ENCODE results near the gene ELMO1. TPM values are rescaled to one million over a fixed set of nuclear protein-coding genes. Genes with fewer than 3 reads are reported as not detected.

ELMO1 gene
- total RNA-seq, 4 donors from 2014 or later: 58.7 to 293 (median 81.0) TPM

DNA sequence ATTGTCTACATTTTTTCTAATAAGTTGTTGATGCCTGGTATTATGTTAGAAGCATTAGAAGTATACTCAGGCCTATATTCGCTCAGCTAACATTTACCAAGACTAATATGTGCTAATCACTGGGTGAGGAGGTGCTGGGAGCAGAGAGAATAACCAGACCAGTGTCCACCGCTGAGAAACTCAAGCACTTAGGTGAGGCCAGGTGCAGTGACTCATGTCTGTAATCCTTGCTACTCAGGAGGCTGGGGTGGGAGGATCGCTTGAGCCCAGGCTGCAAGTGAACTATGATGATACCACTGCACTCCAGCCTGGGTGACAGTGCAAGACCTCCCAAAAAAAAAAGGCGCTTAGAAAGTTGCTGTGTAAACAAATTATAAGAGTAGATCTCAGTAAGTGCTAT, 542.2 kb downstream of the ELMO1 start:
- DNase-seq (ENCODE audit: low spot score) (no peak), ATAC-seq (ENCODE audit: low FRiP score) (no peak)
- TF ChIP-seq, protein P1, sequence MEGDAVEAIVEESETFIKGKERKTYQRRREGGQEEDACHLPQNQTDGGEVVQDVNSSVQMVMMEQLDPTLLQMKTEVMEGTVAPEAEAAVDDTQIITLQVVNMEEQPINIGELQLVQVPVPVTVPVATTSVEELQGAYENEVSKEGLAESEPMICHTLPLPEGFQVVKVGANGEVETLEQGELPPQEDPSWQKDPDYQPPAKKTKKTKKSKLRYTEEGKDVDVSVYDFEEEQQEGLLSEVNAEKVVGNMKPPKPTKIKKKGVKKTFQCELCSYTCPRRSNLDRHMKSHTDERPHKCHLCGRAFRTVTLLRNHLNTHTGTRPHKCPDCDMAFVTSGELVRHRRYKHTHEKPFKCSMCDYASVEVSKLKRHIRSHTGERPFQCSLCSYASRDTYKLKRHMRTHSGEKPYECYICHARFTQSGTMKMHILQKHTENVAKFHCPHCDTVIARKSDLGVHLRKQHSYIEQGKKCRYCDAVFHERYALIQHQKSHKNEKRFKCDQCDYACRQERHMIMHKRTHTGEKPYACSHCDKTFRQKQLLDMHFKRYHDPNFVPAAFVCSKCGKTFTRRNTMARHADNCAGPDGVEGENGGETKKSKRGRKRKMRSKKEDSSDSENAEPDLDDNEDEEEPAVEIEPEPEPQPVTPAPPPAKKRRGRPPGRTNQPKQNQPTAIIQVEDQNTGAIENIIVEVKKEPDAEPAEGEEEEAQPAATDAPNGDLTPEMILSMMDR (IDR thresholded peaks at IDR 0.05): no peak

- TF ChIP-seq, protein P1 (IDR thresholded peaks at IDR 0.05): no peak
These were observed 542.8 kb downstream of the ELMO1 start for GRCh38 chr7:36905841-36906240.

GRCh38 chr7:36904802-36905201, 543.9 kb downstream of the ELMO1 start:
- DNase-seq (ENCODE audit: low spot score) (no peak), ATAC-seq (ENCODE audit: low FRiP score) (no peak)
- TF ChIP-seq, protein P1 (IDR thresholded peaks at IDR 0.05): no peak

More at GRCh38 chr7:36905841-36906240, 542.8 kb downstream of the ELMO1 start:
- ATAC-seq (ENCODE audit: low FRiP score) (no peak), DNase-seq (ENCODE audit: low spot score) (no peak)

- TF ChIP-seq, protein P1 (IDR thresholded peaks at IDR 0.05): no peak
- DNase-seq (ENCODE audit: low spot score) (no peak), ATAC-seq (ENCODE audit: low FRiP score) (no peak)
These were observed 544.6 kb downstream of the ELMO1 start for GRCh38 chr7:36904101-36904500.

- no peak for ATAC-seq (ENCODE audit: low FRiP score)
- TF ChIP-seq, protein P1 (IDR thresholded peaks at IDR 0.05): no peak
- DNase-seq (ENCODE audit: low spot score): no peak
These were observed 547.5 kb downstream of the ELMO1 start for GRCh38 chr7:36900988-36901710.

GRCh38 chr7:36898186-36898585, 550.5 kb downstream of the ELMO1 start:
- ATAC-seq (ENCODE audit: low FRiP score) (no peak), DNase-seq (ENCODE audit: low spot score) (no peak)
- TF ChIP-seq, protein P1 (IDR thresholded peaks at IDR 0.05): no peak

DNA sequence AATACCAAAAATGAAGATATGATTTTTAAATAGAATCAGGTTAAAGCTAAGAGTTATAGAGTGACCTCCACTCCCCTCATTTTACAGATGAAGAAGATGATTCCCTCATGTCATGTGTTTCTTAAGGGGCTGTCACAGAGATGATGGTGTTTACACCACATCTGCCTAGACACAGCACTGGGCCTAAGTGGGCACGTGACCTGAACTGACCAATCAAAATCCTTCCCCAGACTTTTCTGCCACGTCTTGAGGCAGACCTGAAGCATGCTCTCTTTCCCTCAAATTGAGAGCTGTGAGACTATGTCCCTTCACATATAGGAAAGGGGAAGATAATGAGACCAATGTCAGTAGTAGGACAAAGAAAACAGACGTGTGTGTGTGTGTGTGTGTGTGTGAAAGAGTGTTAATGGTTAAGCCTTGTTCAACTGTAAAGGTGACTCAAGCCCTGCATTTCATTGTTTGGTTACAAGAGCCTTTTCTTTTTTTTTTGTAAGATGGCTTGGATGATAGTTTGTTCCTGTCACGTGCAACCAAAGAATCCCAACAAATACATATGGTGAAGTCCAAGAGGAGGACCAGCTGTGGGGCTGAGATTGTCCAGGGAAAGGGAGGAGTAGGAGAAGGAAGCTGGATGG, 551.6 kb downstream of the ELMO1 start:
- ATAC-seq (ENCODE audit: low FRiP score): no peak
- no peak for DNase-seq (ENCODE audit: low spot score)
- TF ChIP-seq, protein P1 (IDR thresholded peaks at IDR 0.05): no peak
